Measurements from ENCODE around the gene JPH2.

GRCh38 chr20:44233436-44234016 lies 46.5 kb upstream of the JPH2 start:
- no peak for TF ChIP-seq PATZ1 (CRISPR knock-in tag; IDR thresholded peaks at IDR 0.05; ENCODE audit: borderline replicate concordance)
- TF ChIP-seq BACH2 (CRISPR knock-in tag; IDR thresholded peaks at IDR 0.05; ENCODE audit: borderline replicate concordance): no peak
- TF ChIP-seq ARNTL (CRISPR knock-in tag; IDR thresholded peaks at IDR 0.05; ENCODE audit: borderline replicate concordance, low read depth): no peak
- no peak for TF ChIP-seq TOX (CRISPR knock-in tag; IDR thresholded peaks at IDR 0.05; ENCODE audit: borderline replicate concordance)
- no peak for TF ChIP-seq ZFP30 (CRISPR knock-in tag; IDR thresholded peaks at IDR 0.05)
- TF ChIP-seq GLIS3 (CRISPR knock-in tag; IDR thresholded peaks at IDR 0.05): no peak
- TF ChIP-seq ISL1 (CRISPR knock-in tag; IDR thresholded peaks at IDR 0.05): no peak
- TF ChIP-seq ZFP3 (CRISPR knock-in tag; IDR thresholded peaks at IDR 0.05): no peak
- TF ChIP-seq ESRRG (CRISPR knock-in tag; IDR thresholded peaks at IDR 0.05): no peak
- no peak for TF ChIP-seq POU6F1 (CRISPR knock-in tag; IDR thresholded peaks at IDR 0.05; ENCODE audit: borderline replicate concordance, low read depth)
